Omental fat pad (tissue), 4 donors: ENCODE results near the gene ESPL1. TPM values are rescaled to one million over a fixed set of nuclear protein-coding genes. Genes with fewer than 3 reads are reported as not detected.
"Not testable (repeated sequence)": the region's sequence is repeated elsewhere in the genome, so short reads cannot be mapped to it uniquely, and the experiment has no call there.

Experiments used
- ATAC-seq: fragments of 150-250 bp; one replicate; pipeline ENCODE4 v1.9.1; 2016; ENCODE audit warnings: mild to moderate bottlenecking, moderate library complexity; ENCODE audit not compliant: low FRiP score
- DNase-seq: peaks from one replicate; pipeline ENCODE4 v3.0.0-alpha.2; 2019; ENCODE audit warnings: low spot score
- total RNA-seq, 4 donors: library from RNA; depleted of rRNA; stranded (reverse); fragments of >200 nt; gene quantifications; one replicate each; pipeline ENCODE4 v1.1.0, GENCODE V29; 2016
- TF ChIP-seq, protein P1 (sequence below), 3 donors: fragments of 450-650 bp; IDR thresholded peaks; one replicate each; pipeline ENCODE4 v1.5.1; 2016 to 2017; ENCODE audit warnings: antibody characterized with exemption in 3 of 3, mild to moderate bottlenecking in 3 of 3, moderate library complexity in 2 of 3

The ESPL1 gene
- total RNA-seq, 4 donors from 2014 or later: 0.63 to 2.0 (median 0.90) TPM

DNA sequence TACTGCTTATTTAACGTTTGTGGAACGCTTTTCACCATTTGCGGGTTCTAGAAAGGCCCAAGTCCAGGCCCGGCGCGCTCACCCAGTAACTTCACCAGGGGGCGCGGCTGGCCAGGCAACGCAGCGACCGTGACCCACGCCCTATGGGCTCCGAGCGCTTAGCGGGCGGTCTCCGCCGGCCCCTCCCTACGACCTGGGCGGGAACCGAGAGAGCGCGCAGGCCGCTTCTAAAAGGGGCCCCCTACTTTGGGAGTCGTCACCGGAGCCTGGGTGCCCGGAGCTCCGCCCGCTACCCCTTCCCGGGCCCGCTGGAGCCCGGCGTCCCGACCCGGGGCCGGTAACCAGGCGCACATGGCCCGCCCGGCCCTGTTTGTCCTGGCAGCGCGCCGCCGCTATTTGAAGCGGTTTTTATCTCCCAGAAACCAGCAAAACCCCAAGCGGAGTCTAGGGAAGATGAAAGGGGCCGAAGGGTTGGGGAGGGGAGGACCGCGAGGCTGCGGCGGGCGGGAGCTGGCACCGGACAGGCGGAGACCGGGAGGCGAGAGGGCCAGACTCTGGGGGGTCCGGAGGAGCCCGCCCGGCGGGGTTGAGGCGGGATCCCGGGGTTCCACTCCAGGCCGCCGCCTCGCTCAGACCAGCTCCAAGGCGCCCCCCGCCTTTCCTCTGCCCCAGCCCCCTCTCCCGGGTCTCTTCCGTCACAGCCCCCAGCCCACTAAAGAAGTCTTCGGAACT is 56.8 kb downstream of the ESPL1 start:
- ATAC-seq (peak; percentile 84), DNase-seq (peak; percentile 80)
- TF ChIP-seq, protein P1, sequence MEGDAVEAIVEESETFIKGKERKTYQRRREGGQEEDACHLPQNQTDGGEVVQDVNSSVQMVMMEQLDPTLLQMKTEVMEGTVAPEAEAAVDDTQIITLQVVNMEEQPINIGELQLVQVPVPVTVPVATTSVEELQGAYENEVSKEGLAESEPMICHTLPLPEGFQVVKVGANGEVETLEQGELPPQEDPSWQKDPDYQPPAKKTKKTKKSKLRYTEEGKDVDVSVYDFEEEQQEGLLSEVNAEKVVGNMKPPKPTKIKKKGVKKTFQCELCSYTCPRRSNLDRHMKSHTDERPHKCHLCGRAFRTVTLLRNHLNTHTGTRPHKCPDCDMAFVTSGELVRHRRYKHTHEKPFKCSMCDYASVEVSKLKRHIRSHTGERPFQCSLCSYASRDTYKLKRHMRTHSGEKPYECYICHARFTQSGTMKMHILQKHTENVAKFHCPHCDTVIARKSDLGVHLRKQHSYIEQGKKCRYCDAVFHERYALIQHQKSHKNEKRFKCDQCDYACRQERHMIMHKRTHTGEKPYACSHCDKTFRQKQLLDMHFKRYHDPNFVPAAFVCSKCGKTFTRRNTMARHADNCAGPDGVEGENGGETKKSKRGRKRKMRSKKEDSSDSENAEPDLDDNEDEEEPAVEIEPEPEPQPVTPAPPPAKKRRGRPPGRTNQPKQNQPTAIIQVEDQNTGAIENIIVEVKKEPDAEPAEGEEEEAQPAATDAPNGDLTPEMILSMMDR (IDR thresholded peaks at IDR 0.05): peak in 1 of 3 donors; percentile 25

DNA sequence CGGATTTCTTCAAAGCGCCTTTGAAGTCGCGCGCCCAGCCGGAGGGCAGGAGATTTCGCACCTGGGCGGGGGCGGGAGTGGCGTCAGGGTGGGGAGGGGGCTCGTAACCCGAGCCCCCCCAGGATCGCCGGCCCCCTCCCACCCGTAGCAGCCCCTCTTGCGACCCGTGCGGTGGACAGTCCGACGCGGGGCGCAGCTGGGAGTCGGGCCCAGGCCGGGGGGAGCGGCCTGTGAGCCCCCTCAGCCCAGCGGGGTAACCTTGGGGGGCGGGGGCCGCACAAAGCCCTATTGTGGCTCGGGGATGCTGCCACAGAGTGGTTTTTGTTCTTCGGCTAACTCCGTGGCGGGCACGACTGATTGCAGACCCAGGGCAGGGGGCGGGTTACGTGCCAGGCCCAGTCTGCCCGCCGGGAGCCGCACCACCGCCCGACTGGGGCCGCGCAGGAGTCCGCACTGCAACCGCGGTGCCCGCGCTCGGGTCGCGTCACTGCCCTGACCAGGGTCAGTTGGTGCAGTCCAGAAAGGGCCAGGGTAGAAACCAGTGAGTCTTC is 57.5 kb downstream of the ESPL1 start:
- TF ChIP-seq, protein P1 (IDR thresholded peaks at IDR 0.05): no peak
- peak; percentile 20 for ATAC-seq
- no peak for DNase-seq

DNA sequence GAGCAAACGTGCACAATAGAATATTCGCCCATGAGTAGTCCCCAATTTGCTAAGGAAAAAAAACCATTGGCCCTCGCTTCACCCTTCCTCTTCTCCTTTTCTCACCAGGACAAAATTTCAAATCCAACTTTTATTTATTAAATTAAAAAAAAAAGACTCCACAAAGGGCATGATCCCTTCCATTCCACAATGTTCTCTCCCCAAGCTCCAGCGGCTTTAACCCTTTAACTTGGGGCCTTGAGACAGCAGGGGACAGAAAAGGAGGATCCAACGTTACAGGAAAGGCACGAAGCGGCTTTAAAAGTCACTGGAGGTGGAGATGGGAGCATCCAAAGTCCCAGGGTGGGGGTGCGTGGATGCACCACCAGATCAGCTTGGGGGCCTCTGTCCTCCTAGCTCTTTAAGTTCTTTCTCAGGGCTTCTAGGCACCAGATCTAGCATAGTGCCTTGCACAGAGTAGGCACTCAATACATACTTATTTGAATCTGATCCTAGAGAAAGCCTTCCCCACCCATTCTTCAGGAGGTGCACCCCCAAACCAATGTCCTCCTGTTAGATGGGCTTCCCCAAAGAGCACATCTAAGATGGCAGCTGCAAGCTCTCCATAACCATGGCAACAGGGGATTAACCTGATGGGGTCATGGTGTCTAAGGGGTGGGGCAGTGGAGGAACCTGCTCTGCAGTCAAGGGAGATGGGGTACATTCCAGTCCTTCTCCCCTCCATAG is 58.5 kb downstream of the ESPL1 start:
- no peak for ATAC-seq
- DNase-seq: no peak
- TF ChIP-seq, protein P1 (IDR thresholded peaks at IDR 0.05): no peak

DNA sequence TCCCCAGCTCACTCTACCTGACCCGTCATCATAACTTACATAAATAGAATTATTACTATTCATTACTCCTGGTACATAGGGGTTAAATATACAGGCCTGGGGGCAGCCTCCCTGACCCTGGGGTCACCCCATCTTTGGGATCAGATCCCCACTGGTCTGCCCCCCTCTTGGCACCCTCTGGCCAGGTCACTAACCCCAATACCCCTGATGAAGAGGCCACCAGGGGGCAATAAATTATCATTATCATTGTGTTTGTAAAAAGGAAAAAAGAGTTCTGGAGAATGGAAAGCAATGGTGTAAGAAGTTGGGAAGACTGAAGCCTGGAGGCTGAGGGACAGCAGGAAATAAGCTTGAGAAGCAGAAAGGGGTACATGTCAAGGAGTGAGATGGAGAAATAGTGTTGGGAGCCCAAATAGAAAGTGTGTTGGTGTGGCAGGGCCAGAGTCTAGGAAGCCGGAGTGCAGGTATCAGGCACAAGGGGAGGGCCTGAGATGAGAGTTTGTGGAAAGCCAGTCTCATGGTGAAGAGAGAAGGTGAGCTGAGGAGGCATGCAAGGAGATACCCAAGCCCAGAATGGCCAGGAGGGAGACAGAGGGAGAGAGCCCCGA is 59.4 kb downstream of the ESPL1 start:
- no peak for ATAC-seq
- TF ChIP-seq, protein P1 (IDR thresholded peaks at IDR 0.05): no peak

DNA sequence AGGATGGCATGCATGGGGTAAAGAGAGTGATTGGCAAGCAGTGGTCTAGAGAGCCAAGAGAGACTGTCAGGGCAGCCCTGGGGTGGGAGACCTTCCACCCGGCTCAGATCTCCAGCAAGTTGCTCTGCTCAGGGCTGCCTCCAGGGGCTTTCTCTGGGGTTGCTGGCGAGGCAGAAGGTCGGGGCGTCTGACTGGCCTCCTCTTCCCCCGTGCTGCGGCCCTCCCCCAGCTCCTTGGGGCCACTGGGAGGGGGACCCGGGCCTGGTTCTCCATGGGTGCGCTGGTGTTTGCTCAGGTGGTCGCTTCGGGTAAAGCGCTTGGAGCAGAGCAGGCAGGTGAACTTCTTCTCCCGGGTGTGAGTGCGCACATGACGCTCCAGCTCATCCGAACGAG is 59.9 kb downstream of the ESPL1 start:
- DNase-seq (no peak), ATAC-seq (no peak)
- TF ChIP-seq, protein P1 (IDR thresholded peaks at IDR 0.05): no peak

More for the DNA sequence above, 59.4 kb downstream of the ESPL1 start:
- DNase-seq: no peak

DNA sequence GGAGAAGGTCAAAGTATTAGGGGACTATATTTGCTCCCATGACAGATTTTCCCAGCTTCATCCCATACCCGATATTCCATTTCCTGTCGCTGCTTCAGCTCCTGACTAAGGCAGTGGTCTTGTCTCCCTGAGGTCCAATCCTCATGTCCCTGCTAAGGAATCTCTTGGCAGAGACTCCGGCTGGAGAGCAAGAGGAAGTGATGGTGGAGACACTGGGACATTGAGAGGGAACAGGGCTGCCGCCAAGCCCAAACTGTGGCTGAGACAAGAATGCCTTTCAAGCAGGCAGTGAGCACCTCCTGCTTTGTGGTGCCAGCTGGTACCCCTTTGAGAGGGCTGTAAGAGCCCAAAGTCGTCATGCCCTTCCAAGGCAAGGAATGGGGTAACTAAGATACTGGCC is 62.6 kb downstream of the ESPL1 start:
- ATAC-seq: no peak
- TF ChIP-seq, protein P1 (IDR thresholded peaks at IDR 0.05): no peak
- DNase-seq: no peak

DNA sequence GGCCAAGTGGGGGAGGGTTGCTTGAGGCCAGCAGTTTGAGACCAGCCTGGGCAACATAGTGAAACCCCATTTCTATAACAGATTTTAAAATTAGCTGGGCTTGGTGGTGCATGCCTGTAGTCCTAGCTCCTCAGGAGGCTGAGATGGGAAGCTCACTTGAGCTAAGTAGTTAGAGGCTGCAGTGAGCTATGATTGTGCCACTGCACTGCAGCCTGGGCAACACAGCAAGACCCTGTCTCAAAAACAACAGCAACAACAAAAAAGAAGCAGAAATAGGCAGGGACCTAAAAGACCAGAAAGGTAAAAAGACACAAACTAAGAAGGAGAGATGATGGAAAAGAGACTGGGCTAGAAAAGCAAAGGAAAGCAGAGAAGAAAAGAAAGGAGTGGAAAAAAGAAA is 64.2 kb downstream of the ESPL1 start:
- DNase-seq, ATAC-seq: not testable (repeated sequence)
